Right lobe of liver (tissue), 4 donors: ENCODE results near the gene METAP2.

Experiments
- CTCF ChIP-seq, 4 donors: fragments of 200-600 bp in 3 of 4; fragments of 450-650 bp in 1 of 4; IDR thresholded peaks; one replicate each; pipeline versions ENCODE4 v1.5.1 to v1.8.0; 2016 to 2022; ENCODE audit warnings: antibody characterized with exemption in 4 of 4, mild to moderate bottlenecking in 2 of 4
- POLR2A ChIP-seq: fragments of 450-650 bp; IDR thresholded peaks from one replicate; pipeline ENCODE4 v1.6.1; 2017; ENCODE audit warnings: antibody characterized with exemption, mild to moderate bottlenecking
- donor health status: DM: no; HTN: no; CAD: no.
- donor health status: DM: no; HTN: no; CAD: no.
- donor health status: DM: no; HTN: yes; CAD: no.

- TF ChIP-seq CTCF (IDR thresholded peaks at IDR 0.05) (no peak), POLR2A (no peak)
Measured at GRCh38 chr12:95557625-95558024, 83.7 kb downstream of the METAP2 start.
